Neuronal stem cell (in vitro differentiated cells): ENCODE measurements around the gene PI4K2B.
A peak's percentile ranks its signal among the peaks of the same experiment; 100 is the strongest.

ENCODE experiments used
- DNase-seq: peaks from one replicate; pipeline ENCODE4 v3.0.0-alpha.2; 2013; ENCODE audit warnings: low spot score
- H2AFZ ChIP-seq: one replicate; pipeline ENCODE4 v1.6.1; 2013; ENCODE audit warnings: mild to moderate bottlenecking, low read length, inconsistent platforms
- H2AK5ac ChIP-seq: 2 replicates; pipeline ENCODE4 v1.6.1; 2013; ENCODE audit warnings: low read depth, mild to moderate bottlenecking, inconsistent platforms, low read length, moderate library complexity, mixed read lengths
- H2BK120ac ChIP-seq: 2 replicates; pipeline ENCODE4 v1.6.1; 2013; ENCODE audit warnings: low read depth, mild to moderate bottlenecking, inconsistent platforms, low read length, moderate library complexity, mixed read lengths
- H2BK12ac ChIP-seq: one replicate; pipeline ENCODE4 v1.6.1; 2013; ENCODE audit warnings: low read length, inconsistent platforms
- H2BK15ac ChIP-seq: 2 replicates; pipeline ENCODE4 v1.6.1; 2013; ENCODE audit warnings: mild to moderate bottlenecking, low read length, inconsistent platforms, mixed read lengths
- H2BK5ac ChIP-seq: one replicate; pipeline ENCODE4 v1.6.1; 2013; ENCODE audit warnings: inconsistent platforms, mild to moderate bottlenecking, low read length, moderate library complexity
- H3K14ac ChIP-seq: one replicate; pipeline ENCODE4 v1.6.1; 2013; ENCODE audit warnings: low read length, inconsistent platforms
- H3K18ac ChIP-seq: 2 replicates; pipeline ENCODE4 v1.6.1; 2013; ENCODE audit warnings: low read length, inconsistent platforms
- H3K23ac ChIP-seq: 2 replicates; pipeline ENCODE4 v1.6.1; 2013; ENCODE audit warnings: low read depth, mild to moderate bottlenecking, mixed read lengths, low read length, inconsistent platforms; ENCODE audit not compliant: poor library complexity
- H3K27ac ChIP-seq: replicated peaks from 3 replicates; pipeline ENCODE4 v1.5.1; 2013; ENCODE audit warnings: low read length, inconsistent platforms
- H3K27me3 ChIP-seq, 3 experiments: 2 replicates each; pipeline ENCODE4 v1.6.1; 2013; ENCODE audit warnings: low read length in 3 of 3, mild to moderate bottlenecking in 2 of 3, inconsistent platforms in 1 of 3, low read depth in 1 of 3, mixed read lengths in 1 of 3, moderate library complexity in 1 of 3; ENCODE audit not compliant: control insufficient read depth in 3 of 3, insufficient read depth in 3 of 3
- H3K36me3 ChIP-seq, 2 donors: replicated peaks in 1 of 2; 2 replicates each; pipeline ENCODE4 v1.6.1; 2013; ENCODE audit warnings: low read length in 2 of 2; ENCODE audit not compliant: control insufficient read depth in 2 of 2, insufficient read depth in 2 of 2
- H3K4ac ChIP-seq: 2 replicates; pipeline ENCODE4 v1.6.1; 2013; ENCODE audit warnings: inconsistent platforms, mild to moderate bottlenecking, low read length, moderate library complexity
- H3K4me1 ChIP-seq, 2 donors: 1 replicate in 1 of 2; 2 replicates in 1 of 2; pipeline ENCODE4 v1.6.1; 2013; ENCODE audit warnings: low read length in 2 of 2, low read depth in 1 of 2; ENCODE audit not compliant: control insufficient read depth in 2 of 2, insufficient read depth in 1 of 2
- H3K4me2 ChIP-seq: one replicate; pipeline ENCODE4 v1.6.1; 2013; ENCODE audit warnings: mild to moderate bottlenecking, low read length, inconsistent platforms; ENCODE audit not compliant: insufficient read depth, poor library complexity, severe bottlenecking
- H3K4me3 ChIP-seq, 2 donors: 2 replicates each; pipeline ENCODE4 v1.5.1; 2013; ENCODE audit warnings: low read length in 2 of 2, mild to moderate bottlenecking in 2 of 2, inconsistent platforms in 1 of 2, moderate library complexity in 1 of 2
- H3K79me1 ChIP-seq: one replicate; pipeline ENCODE4 v1.6.1; 2013; ENCODE audit warnings: low read depth, mild to moderate bottlenecking, inconsistent platforms, low read length, moderate library complexity
- H3K9ac ChIP-seq: one replicate; pipeline ENCODE4 v1.6.1; 2013; ENCODE audit warnings: mild to moderate bottlenecking, low read depth, low read length, inconsistent platforms; ENCODE audit not compliant: poor library complexity
- H3K9me3 ChIP-seq, 2 donors: replicated peaks in 1 of 2; 2 replicates each; pipeline versions ENCODE3 to v1.6.1; 2013; ENCODE audit warnings: low read length in 2 of 2, mild to moderate bottlenecking in 2 of 2, inconsistent platforms in 1 of 2, low read depth in 1 of 2, mixed read lengths in 1 of 2, moderate library complexity in 1 of 2; ENCODE audit not compliant: control insufficient read depth in 2 of 2, insufficient read depth in 1 of 2
- H4K8ac ChIP-seq: one replicate; pipeline ENCODE4 v1.6.1; 2013; ENCODE audit warnings: low read depth, mild to moderate bottlenecking, inconsistent platforms, low read length, moderate library complexity
- H4K91ac ChIP-seq: one replicate; pipeline ENCODE4 v1.6.1; 2013; ENCODE audit warnings: low read length, low read depth, mild to moderate bottlenecking, inconsistent platforms; ENCODE audit not compliant: poor library complexity
- WGBS, 2 donors: extraction: QIAGEN DNeasy Blood & Tissue Kit; methylation state at CpG; one replicate each; pipeline ENCODE4 v1.1.7; 2013; ENCODE audit warnings: missing lambda C conversion rate in 2 of 2, mixed read lengths in 1 of 2; ENCODE audit not compliant: insufficient read length in 2 of 2, insufficient replicate concordance in 1 of 2; ENCODE audit errors: extremely low coverage in 2 of 2; 5-methylcytosine and 5-hydroxymethylcytosine counted together

Gene PI4K2B

GRCh38 chr4:25223802-25224375, 9.9 kb upstream of the PI4K2B start:
- Histone ChIP-seq H3K4me3 (no peak overlapping the region), H3K4me2 (no peak overlapping the region), H2BK15ac (no peak overlapping the region), H3K79me1 (no peaks in the 10 kb centered on the region), H4K8ac (no peak overlapping the region), H3K36me3 (no peaks in the 10 kb centered on the region), H2AFZ (no peak overlapping the region), H3K27me3 (no peaks in the 10 kb centered on the region), H2BK120ac (no peak overlapping the region), H2AK5ac (no peak overlapping the region), H3K18ac (no peak overlapping the region), H3K23ac (no peak overlapping the region), H4K91ac (no peak overlapping the region), H2BK5ac (no peak overlapping the region), H3K4me1 (no peaks in the 10 kb centered on the region), H3K4ac (no peak overlapping the region), H3K27ac (no peak overlapping the region), H3K9me3 (peaks cover 12 to 24% of the 10 kb centered on the region in 2 donors), H3K9ac (no peak overlapping the region), H3K14ac (no peak overlapping the region), H2BK12ac (no peak overlapping the region)
- peak; percentile 47 for DNase-seq
- no CpG with 5 or more reads among the region's 7 CpGs for WGBS, 2 donors

GRCh38 chr4:25229804-25230203, 4.0 kb upstream of the PI4K2B start:
- Histone ChIP-seq H3K36me3 (no peaks in the 10 kb centered on the region), H3K18ac (no peak overlapping the region), H2BK120ac (no peak overlapping the region), H3K23ac (no peak overlapping the region), H3K27me3 (no peaks in the 10 kb centered on the region), H3K27ac (no peak overlapping the region), H2AK5ac (no peak overlapping the region), H3K4me1 (no peaks in the 10 kb centered on the region), H2BK5ac (no peak overlapping the region), H3K79me1 (no peaks in the 10 kb centered on the region), H2BK12ac (no peak overlapping the region), H3K14ac (no peak overlapping the region), H3K9ac (no peak overlapping the region), H3K4me2 (no peak overlapping the region), H2AFZ (no peak overlapping the region), H3K9me3 (peaks cover 13 to 24% of the 10 kb centered on the region in 2 donors), H2BK15ac (no peak overlapping the region), H4K8ac (no peak overlapping the region), H3K4me3 (no peak overlapping the region), H4K91ac (no peak overlapping the region), H3K4ac (no peak overlapping the region)
- WGBS, 2 donors = no CpG with 5 or more reads among the region's 6 CpGs
- no peak for DNase-seq

GRCh38 chr4:25233194-25233593, 639 bp upstream of the PI4K2B start:
- Histone ChIP-seq H4K91ac (no peak overlapping the region), H3K4ac (no peak overlapping the region), H2BK15ac (no peak overlapping the region), H3K27me3 (no peaks in the 10 kb centered on the region), H2BK5ac (no peak overlapping the region), H3K14ac (no peak overlapping the region), H4K8ac (no peak overlapping the region), H3K18ac (no peak overlapping the region), H2BK12ac (no peak overlapping the region), H2AFZ (peak overlapping the region; percentile 98), H2BK120ac (no peak overlapping the region), H3K4me3 (peak overlapping the region in 1 of 2 donors; percentile 79), H2AK5ac (no peak overlapping the region), H3K9ac (no peak overlapping the region), H3K4me1 (no peaks in the 10 kb centered on the region), H3K36me3 (no peaks in the 10 kb centered on the region), H3K4me2 (no peak overlapping the region), H3K79me1 (no peaks in the 10 kb centered on the region), H3K23ac (no peak overlapping the region), H3K27ac (no peak overlapping the region), H3K9me3 (peaks cover 5 to 19% of the 10 kb centered on the region in 2 donors)
- no peak for DNase-seq

GRCh38 chr4:25234390-25235370, 847 bp downstream of the PI4K2B start:
- H2BK120ac ChIP-seq = no peak overlapping the region
- H3K14ac ChIP-seq = peak overlapping the region; percentile 77
- peak overlapping the region; percentile 21 for H2BK15ac ChIP-seq
- H2AFZ ChIP-seq = peak overlapping the region; percentile 98
- H3K4me3 ChIP-seq = peak overlapping the region; percentile 79 to 99
- peak overlapping the region; percentile 95 for H3K18ac ChIP-seq
- no peaks in the 10 kb centered on the region for H3K79me1 ChIP-seq
- no peaks in the 10 kb centered on the region for H3K36me3 ChIP-seq
- peak; percentile 29 for DNase-seq
- H3K4ac ChIP-seq = no peak overlapping the region
- no CpG with 5 or more reads among the region's 49 CpGs for WGBS, 2 donors
- peak overlapping the region; percentile 99 for H3K23ac ChIP-seq
- H3K9me3 ChIP-seq = peaks cover 5 to 12% of the 10 kb centered on the region in 2 donors
- H3K9ac ChIP-seq = peak overlapping the region; percentile 91
- H4K8ac ChIP-seq = no peak overlapping the region
- no peak overlapping the region for H2AK5ac ChIP-seq
- no peak overlapping the region for H2BK12ac ChIP-seq
- no peaks in the 10 kb centered on the region for H3K27me3 ChIP-seq
- H2BK5ac ChIP-seq = no peak overlapping the region
- H3K27ac ChIP-seq = no peak overlapping the region
- H3K4me2 ChIP-seq = peak overlapping the region; percentile 84
- no peaks in the 10 kb centered on the region for H3K4me1 ChIP-seq
- no peak overlapping the region for H4K91ac ChIP-seq
